ENCODE measurements around the gene STARD8.

DNA sequence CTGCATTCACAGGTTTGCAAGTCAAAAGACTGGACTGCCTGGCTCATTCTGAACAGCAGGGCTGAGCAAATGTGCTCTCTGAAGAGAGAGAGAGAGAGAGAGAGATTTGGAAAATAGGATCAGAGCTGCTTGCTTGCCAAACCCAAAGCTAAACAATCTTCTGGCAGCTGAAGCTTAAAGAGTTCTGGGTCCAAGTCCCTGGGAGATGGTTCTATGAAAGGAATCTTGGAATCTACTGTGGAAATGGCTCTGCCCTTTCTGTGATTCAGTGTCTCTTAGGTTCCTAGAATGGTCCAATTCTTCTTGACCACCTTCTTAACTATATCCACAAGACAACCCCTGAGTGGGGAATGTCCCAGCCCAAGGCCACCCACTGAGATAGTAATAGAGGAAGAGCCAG lies 115.3 kb downstream of the STARD8 start:
- TF ChIP-seq, protein P1, sequence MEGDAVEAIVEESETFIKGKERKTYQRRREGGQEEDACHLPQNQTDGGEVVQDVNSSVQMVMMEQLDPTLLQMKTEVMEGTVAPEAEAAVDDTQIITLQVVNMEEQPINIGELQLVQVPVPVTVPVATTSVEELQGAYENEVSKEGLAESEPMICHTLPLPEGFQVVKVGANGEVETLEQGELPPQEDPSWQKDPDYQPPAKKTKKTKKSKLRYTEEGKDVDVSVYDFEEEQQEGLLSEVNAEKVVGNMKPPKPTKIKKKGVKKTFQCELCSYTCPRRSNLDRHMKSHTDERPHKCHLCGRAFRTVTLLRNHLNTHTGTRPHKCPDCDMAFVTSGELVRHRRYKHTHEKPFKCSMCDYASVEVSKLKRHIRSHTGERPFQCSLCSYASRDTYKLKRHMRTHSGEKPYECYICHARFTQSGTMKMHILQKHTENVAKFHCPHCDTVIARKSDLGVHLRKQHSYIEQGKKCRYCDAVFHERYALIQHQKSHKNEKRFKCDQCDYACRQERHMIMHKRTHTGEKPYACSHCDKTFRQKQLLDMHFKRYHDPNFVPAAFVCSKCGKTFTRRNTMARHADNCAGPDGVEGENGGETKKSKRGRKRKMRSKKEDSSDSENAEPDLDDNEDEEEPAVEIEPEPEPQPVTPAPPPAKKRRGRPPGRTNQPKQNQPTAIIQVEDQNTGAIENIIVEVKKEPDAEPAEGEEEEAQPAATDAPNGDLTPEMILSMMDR (IDR thresholded peaks at IDR 0.05; ENCODE audit: low read length) = no peak
- TF ChIP-seq EZH2 (IDR thresholded peaks at IDR 0.05; ENCODE audit: borderline replicate concordance, low read length) = no peak
